NCI-H2107 (cell line): ENCODE results near the gene ABCB8.

Experiments used
- DNase-seq: peaks from one replicate; lab custom pipeline; 2025; lab: John Stamatoyannopoulos, UW

Gene ABCB8

DNA sequence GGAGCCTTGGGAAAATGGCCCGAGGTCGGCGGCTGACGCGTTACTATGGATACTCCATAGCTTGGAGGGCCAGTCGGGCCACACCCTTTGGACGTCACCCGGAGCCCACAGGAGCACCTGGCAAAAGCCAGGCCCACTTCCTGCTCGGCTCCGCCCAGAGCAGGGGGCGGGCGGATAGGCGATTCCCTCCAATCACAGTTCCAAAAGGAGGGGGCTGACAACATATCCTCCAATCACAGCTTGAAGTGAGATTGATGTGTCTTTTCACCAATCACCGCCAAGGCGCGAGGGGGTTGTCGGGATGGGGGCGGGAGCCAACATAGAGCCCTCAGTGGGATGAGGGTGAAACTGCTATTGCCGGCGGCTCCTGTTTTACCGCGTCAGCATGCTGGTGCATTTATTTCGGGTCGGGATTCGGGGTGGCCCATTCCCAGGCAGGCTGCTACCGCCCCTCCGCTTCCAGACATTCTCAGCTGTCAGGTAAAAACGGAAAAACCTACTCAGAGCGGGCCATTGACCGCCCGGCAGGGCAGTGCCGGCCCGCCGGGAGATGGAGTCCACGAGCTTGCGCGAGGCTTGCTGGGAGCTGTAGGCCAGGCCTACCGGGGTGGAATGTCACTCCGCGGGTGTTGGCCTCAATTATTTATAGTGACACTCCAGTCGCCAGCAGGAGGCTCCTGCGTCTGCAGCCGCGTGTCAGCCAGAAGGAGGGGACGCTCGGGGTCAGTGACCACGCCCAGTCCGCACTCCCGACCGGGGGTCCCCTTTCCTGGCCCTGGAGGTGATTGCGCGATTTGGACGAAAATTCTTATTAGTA is at the start of gene ABCB8:
ABCB8 (plus strand) TSS at position 320 of the 817 bp plus-strand sequence; CDS start at position 386, 66 bp downstream.
- DNase-seq = peak; percentile 95

- no peak for DNase-seq
These were observed 48.4 kb upstream of the ABCB8 start for GRCh38 chr7:150979713-150980390.

- no peak for DNase-seq
These were observed 47.6 kb upstream of the ABCB8 start for GRCh38 chr7:150980663-150981062.

DNA sequence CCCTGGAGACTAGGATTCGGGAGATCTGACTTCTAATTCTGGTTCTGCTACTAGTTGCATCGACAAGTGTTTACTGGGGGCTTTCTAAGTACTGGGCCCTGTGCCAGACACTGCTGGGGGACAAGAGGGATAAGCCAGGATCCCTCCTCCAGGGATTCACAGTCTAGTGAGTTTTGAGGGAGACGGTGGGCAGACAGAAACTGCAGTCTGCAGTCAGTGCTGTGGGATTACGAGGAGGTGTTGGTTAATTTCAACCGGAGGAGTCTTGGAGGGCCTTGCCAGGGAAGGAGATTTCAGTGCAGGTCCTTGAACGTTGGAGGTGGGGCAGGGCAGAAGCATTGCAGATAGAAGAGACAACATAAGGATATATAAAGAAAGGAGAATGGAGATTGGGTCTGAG is 46.6 kb upstream of the ABCB8 start:
- DNase-seq = no peak

GRCh38 chr7:150982351-150982750 is 45.9 kb upstream of the ABCB8 start:
- DNase-seq = no peak

DNA sequence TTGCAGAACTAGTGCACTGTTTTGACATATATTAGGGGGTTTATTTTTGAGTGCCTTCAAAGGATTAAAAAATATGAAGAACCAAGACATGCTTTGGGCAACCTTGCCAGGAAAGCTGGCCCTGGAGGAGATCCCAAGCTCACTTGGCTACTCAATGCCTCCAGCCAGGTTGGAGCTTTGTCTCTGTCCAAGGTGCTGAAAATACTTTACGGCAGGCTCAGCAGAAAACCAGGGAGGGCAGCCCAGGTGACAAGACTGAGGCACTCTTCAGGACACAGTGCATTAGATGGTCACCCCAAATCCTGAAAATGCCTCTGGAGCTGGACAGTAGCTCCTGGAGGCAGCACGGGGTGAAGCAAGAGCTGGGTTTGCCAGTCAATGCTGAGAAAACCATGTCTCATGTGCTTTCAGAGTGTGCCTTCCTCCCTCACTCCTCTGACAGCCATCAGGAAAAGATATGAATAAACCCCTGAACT is 44.3 kb upstream of the ABCB8 start:
- DNase-seq = no peak

DNA sequence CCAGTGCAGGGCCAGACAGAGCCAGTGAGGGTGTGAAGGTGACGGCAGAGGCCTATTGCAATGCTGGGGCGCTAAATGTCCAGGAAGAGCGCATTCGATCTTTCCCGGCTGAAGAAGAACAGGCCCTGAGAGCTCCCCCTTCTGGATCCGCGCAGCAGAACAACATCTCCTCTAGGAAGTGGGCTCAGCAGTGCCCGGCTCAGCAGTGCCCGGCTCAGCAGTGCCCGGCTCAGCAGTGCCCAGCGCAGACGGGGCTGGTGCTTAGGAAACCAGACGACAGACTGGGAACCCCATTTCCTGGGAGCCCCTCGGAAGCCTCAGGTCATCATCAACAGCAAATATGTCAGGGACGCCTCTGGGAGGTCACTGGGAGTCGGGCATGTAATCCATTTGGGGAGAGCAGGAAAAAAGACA is 42.1 kb upstream of the ABCB8 start:
- no peak for DNase-seq

DNA sequence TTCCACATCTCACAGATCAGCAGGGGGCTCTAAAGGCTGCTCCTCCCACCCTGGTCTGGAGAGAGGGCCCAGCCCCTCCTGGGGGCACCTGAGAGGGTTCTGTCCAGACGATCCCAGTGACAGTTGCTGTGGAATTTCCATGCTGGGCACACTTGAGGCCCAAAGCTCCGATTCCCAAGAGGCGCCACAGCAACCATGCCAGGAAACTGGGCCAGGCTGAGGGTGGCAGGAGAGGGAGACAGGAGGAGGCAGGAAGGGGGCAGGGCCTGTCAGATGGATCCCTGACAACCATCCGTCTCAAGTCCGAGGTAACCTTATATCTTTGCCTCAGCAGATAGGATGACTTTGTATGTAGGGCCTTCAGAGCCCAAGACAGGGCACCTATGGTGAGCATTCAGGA is 41.7 kb upstream of the ABCB8 start:
- DNase-seq = no peak

GRCh38 chr7:150988230-150989226 is 39.7 kb upstream of the ABCB8 start:
- DNase-seq = peak; percentile 85

DNA sequence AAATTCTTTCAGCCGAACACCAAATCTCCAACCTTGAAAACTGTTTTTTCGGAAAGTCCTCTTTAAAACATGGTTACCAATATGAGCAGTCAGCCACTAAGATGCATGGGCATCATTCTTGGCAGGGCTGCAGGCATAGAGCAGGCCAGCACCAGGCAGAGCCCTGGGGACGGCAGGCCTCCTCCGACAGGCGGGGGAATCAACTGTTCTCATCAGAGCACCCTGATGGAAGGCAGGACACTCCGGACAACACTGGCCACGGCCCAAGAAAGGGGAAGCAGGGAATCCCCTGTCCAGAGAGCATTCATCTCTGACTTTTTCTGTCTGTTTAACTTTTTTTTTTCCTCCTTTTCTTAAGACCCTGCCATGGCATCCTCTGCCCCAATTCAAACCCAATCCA is 38.8 kb upstream of the ABCB8 start:
- DNase-seq = no peak

DNA sequence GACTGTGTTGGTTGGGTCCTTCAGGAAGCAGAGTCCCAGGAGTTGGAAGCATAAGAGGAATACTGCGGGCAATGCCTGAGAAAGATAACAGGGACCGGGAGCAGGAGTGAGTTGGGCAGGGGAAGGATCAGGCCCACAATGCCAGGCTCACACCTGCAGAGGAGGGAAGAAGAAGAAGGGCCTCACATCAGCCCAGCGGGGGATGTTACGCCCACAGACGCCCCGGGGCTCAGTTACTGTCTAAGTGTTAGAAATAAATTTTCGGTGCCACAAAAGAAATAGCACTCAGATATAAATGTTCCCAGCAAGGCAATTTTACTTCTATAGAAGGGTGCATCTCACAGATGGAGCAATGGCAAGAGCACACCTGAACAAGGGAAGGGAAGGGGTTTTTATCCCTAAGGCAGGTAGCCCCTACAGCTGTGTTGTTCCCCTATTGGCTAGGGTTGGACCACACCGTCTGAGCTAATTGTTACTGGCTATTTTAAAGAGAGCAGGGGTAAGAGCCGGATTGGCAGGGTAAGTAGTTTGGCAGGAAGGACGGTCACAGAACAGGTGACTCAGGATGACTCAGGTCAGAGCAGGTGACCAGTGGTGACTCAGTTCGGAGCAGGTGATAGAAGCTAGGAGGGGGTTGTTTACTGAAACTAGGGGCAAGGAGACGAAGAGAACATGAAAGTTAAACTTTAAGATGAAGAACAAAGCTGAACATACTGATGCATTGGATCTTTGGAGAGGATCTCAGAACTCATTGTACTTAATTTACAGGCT is 37.6 kb upstream of the ABCB8 start, which contains the start of gene NOS3:
NOS3 (plus strand) TSS at position 602 of the 771 bp plus-strand sequence. CDS start 2,787 bp downstream, outside the sequence.
- no peak for DNase-seq

DNA sequence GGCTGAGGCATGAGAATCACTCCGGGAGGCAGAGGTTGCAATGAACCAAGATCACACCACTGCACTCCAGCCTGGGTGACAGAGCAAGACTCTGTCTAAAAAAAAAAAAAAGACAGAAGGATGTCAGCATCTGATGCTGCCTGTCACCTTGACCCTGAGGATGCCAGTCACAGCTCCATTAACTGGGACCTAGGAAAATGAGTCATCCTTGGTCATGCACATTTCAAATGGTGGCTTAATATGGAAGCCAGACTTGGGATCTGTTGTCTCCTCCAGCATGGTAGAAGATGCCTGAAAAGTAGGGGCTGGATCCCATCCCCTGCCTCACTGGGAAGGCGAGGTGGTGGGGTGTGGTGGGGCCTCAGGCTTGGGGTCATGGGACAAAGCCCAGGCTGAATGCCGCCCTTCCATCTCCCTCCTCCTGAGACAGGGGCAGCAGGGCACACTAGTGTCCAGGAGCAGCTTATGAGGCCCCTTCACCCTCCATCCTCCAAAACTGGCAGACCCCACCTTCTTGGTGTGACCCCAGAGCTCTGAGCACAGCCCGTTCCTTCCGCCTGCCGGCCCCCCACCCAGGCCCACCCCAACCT is 36.1 kb upstream of the ABCB8 start:
- DNase-seq = no peak

- no peak for DNase-seq
These were observed 35.4 kb upstream of the ABCB8 start for GRCh38 chr7:150992833-150993302.

DNA sequence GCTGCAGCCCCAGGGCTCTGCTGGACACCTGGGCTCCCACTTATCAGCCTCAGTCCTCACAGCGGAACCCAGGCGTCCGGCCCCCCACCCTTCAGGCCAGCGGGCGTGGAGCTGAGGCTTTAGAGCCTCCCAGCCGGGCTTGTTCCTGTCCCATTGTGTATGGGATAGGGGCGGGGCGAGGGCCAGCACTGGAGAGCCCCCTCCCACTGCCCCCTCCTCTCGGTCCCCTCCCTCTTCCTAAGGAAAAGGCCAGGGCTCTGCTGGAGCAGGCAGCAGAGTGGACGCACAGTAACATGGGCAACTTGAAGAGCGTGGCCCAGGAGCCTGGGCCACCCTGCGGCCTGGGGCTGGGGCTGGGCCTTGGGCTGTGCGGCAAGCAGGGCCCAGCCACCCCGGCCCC is 34.7 kb upstream of the ABCB8 start:
- no peak for DNase-seq

- DNase-seq = no peak
These were observed 34.0 kb upstream of the ABCB8 start for GRCh38 chr7:150994141-150994837.

DNA sequence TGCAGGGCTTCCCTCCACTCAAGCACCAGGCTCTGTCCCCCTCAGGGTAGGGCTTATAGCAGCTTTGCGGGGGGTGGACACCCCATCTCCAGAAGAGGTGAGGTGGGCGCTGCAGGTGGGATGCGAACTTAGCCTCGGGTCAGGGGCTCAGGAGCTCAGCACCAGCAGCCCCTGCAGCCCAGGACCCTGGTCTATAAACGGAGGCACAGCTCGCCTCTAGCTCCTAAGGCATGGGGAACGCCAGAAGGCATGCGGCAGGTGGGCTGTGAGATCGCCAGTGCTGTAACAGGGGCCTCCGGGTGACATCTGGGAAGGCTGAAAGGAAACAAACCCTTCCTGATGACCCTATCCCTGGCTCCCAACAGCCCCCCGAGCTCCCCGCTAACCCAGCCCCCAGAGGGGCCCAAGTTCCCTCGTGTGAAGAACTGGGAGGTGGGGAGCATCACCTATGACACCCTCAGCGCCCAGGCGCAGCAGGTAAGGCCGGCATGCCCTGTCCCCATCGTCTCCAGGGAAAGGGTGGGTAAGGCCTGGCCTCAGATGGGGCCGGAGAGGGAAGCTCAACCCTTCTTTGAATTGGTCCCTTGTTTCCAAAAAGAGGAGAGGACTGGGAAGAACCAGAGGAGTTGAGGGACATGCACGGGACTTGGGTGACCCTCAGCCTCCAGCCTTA is 33.3 kb upstream of the ABCB8 start:
- no peak for DNase-seq

GRCh38 chr7:150996376-150997074 is 31.7 kb upstream of the ABCB8 start:
- no peak for DNase-seq

DNA sequence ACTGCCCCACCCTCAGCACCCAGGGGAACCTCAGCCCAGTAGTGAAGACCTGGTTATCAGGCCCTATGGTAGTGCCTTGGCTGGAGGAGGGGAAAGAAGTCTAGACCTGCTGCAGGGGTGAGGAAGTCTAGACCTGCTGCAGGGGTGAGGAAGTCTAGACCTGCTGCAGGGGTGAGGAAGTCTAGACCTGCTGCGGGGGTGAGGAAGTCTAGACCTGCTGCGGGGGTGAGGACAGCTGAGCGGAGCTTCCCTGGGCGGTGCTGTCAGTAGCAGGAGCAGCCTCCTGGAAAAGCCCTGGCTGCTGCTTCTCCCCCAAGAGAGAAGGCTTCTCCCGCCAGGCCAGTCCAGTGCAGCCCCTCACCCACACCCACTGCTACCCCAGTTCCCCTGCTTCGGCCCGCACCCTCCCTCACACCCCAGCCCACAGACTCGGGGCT is 31.2 kb upstream of the ABCB8 start:
- DNase-seq = no peak

DNA sequence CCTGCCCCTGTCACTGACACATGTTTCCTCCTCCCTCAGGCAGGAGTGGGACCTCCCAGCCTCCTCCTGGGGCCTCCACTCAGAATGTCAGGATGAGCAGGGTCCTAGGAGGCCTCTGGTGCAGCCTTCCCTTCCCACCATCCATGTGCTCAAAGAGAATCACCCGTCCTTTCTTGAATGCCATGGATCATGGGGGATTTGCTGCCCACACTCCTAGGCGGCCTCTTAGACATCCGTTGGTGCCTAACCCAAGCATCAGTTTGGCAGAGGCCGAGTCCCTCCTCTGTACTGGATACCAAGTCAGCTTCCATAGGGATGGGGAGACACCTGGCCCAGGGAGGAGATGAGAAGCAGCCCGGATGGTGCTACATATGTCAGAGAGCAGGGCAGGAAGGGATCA is 30.4 kb upstream of the ABCB8 start:
- DNase-seq = no peak
